Prostate gland (tissue), 2 donors: ENCODE results near the gene RIC8A. TPM values are rescaled to one million over a fixed set of nuclear protein-coding genes. Genes with fewer than 3 reads are reported as not detected.
"Not testable (repeated sequence)": the region's sequence is repeated elsewhere in the genome, so short reads cannot be mapped to it uniquely, and the experiment has no call there.

ENCODE experiments used
- DNase-seq: peaks from one replicate; pipeline ENCODE4 v3.0.0-alpha.2; 2019; ENCODE audit warnings: low spot score
- H3K27ac ChIP-seq, 2 donors: fragments of 200-600 bp; sonication (generic); 2 replicates each; pipeline ENCODE4 v1.5.1; 2017 to 2019
- H3K27me3 ChIP-seq: fragments of 200-600 bp; sonication (generic); replicated peaks from 2 replicates; pipeline ENCODE4 v1.5.1; 2019; ENCODE audit not compliant: insufficient read depth
- H3K36me3 ChIP-seq, 2 donors: fragments of 200-600 bp; sonication (generic); 1 replicate in 1 of 2; 2 replicates in 1 of 2; pipeline versions ENCODE4 v1.5.1 to v1.8.1; 2017 to 2019
- H3K4me1 ChIP-seq: fragments of 200-600 bp; sonication (generic); replicated peaks from 2 replicates; pipeline ENCODE4 v1.5.1; 2019
- H3K4me3 ChIP-seq, 2 donors: fragments of 200-600 bp; sonication (generic); 2 replicates each; pipeline ENCODE4 v1.5.1; 2017 to 2019
- H3K9me3 ChIP-seq: fragments of 200-600 bp; sonication (generic); 2 replicates; pipeline ENCODE4 v1.5.1; 2017
- CTCF ChIP-seq, 4 experiments: fragments of 200-600 bp in 2 of 4; fragments of 450-650 bp in 2 of 4; sonication (generic) in 2 of 4; IDR thresholded peaks; 1 replicate in 3 of 4; 2 replicates in 1 of 4; pipeline ENCODE4 v1.5.1; 2016 to 2019; ENCODE audit warnings: antibody characterized with exemption in 4 of 4, mild to moderate bottlenecking in 2 of 4, moderate library complexity in 2 of 4
- POLR2A ChIP-seq: fragments of 450-650 bp; IDR thresholded peaks from one replicate; pipeline ENCODE4 v1.6.1; 2016; ENCODE audit warnings: antibody characterized with exemption, mild to moderate bottlenecking
- POLR2AphosphoS5 ChIP-seq: sonication (generic); formaldehyde crosslinking; IDR thresholded peaks from one replicate; pipeline ENCODE4 v1.6.1; 2017; ENCODE audit warnings: antibody characterized with exemption
- WGBS: methylation state at CpG from one replicate; pipeline ENCODE4 v1.1.5; 2018; 5-methylcytosine and 5-hydroxymethylcytosine counted together
- intact Hi-C: fragments of 100-400 bp; cut with DNase I; formaldehyde crosslinking; loops from one replicate; pipeline ENCODE4 v1.14.2; 2022
- total RNA-seq, 2 donors: library from RNA; depleted of rRNA; stranded (reverse); fragments of >200 nt; gene quantifications; one replicate each; pipeline ENCODE4 v1.1.0, GENCODE V29; 2016

The RIC8A gene
- total RNA-seq: 100 to 1,000 TPM in 1 of 2 donors, 10 to 100 TPM in 1; 82.3 to 114 TPM

GRCh38 chr11:207208-207862 is at the start of gene RIC8A, which contains the start of gene BET1L:
Gene RIC8A, plus strand, starts transcription at chr11:207708. Its CDS starts 1,147 bp downstream, at chr11:208855.
Gene BET1L, minus strand, starts transcription at chr11:207399. Its CDS starts 78 bp downstream, at chr11:207321.
- DNase-seq: peak; percentile 95
- under 1% methylated on average over 44 of the region's 63 CpGs for WGBS
- Histone ChIP-seq H3K36me3 (peaks cover 11 to 22% of the 10 kb centered on the region in 2 donors), H3K27ac (peak within 1 kb of the TSS; percentile 98 to 99), H3K4me1 (peaks cover 18% of the 10 kb centered on the region), H3K4me3 (peak within 1 kb of the TSS; percentile 64 to 98), H3K27me3 (no peaks in the 10 kb centered on the region), H3K9me3 (no peaks in the 10 kb centered on the region)
- peak; percentile 99 for TF ChIP-seq POLR2AphosphoS5
- peak in 2 of 4 experiments; percentile 14 to 21 for TF ChIP-seq CTCF (IDR thresholded peaks at IDR 0.05)
- peak; percentile 91 for TF ChIP-seq POLR2A
- intact Hi-C loops: loop anchor here (2.0 to 5.0 kb wide), 2 partner anchors 29 to 240 kb away; partner anchors contain the start of genes PSMD13 and SIRT3

- DNase-seq, H3K9me3 ChIP-seq, H3K27me3 ChIP-seq, H3K4me3 ChIP-seq, H3K4me1 ChIP-seq, H3K27ac ChIP-seq, H3K36me3 ChIP-seq, intact Hi-C loops: not testable (repeated sequence)
- 0% methylated on average over 2 of the region's 13 CpGs for WGBS
Measured at GRCh38 chr11:180242-180641, 27.3 kb upstream of the RIC8A start.

GRCh38 chr11:189200-189783 is 18.2 kb upstream of the RIC8A start:
- H3K9me3 ChIP-seq, H3K36me3 ChIP-seq, H3K27ac ChIP-seq, H3K4me1 ChIP-seq, H3K27me3 ChIP-seq, H3K4me3 ChIP-seq, intact Hi-C loops: not testable (repeated sequence)
- WGBS: 80% methylated on average over 51 of the region's 55 CpGs
- DNase-seq: peak; percentile 2

- intact Hi-C loops, H3K4me1 ChIP-seq, H3K9me3 ChIP-seq, H3K27me3 ChIP-seq, H3K36me3 ChIP-seq, H3K27ac ChIP-seq, H3K4me3 ChIP-seq: not testable (repeated sequence)
- peak in 1 of 4 experiments; percentile 15 for TF ChIP-seq CTCF (IDR thresholded peaks at IDR 0.05)
- 57% methylated on average over 7 of the region's 25 CpGs for WGBS
- DNase-seq: peak; percentile 3
Measured at GRCh38 chr11:189843-190311, 17.6 kb upstream of the RIC8A start.

- H3K27ac ChIP-seq, DNase-seq, H3K27me3 ChIP-seq, H3K9me3 ChIP-seq, intact Hi-C loops, H3K36me3 ChIP-seq, H3K4me1 ChIP-seq, H3K4me3 ChIP-seq: not testable (repeated sequence)
- WGBS: 68% methylated on average over 5 of the region's 5 CpGs
Measured at GRCh38 chr11:190546-190945, 17.0 kb upstream of the RIC8A start.

- H3K36me3 ChIP-seq, intact Hi-C loops, H3K9me3 ChIP-seq, H3K27me3 ChIP-seq, H3K4me1 ChIP-seq, H3K4me3 ChIP-seq, H3K27ac ChIP-seq: not testable (repeated sequence)
- WGBS: 60% methylated on average over 5 of the region's 8 CpGs
- peak in 1 of 4 experiments; percentile 16 for TF ChIP-seq CTCF (IDR thresholded peaks at IDR 0.05)
- DNase-seq: peak; percentile 2
Measured at GRCh38 chr11:191490-192478, 15.7 kb upstream of the RIC8A start.

- H3K9me3 ChIP-seq, H3K36me3 ChIP-seq, H3K27ac ChIP-seq, H3K4me1 ChIP-seq, H3K27me3 ChIP-seq, DNase-seq, H3K4me3 ChIP-seq, intact Hi-C loops: not testable (repeated sequence)
- 100% methylated on average over 1 of the region's 11 CpGs for WGBS
Measured at GRCh38 chr11:192674-193128, 14.8 kb upstream of the RIC8A start, which contains the start of gene SCGB1C1. Gene SCGB1C1, plus strand, starts transcription at chr11:193078. Its CDS starts 22 bp downstream, at chr11:193100.

- H3K36me3 ChIP-seq, H3K27me3 ChIP-seq, H3K27ac ChIP-seq, DNase-seq, H3K4me3 ChIP-seq, intact Hi-C loops, H3K9me3 ChIP-seq, H3K4me1 ChIP-seq: not testable (repeated sequence)
- WGBS: 78% methylated on average over 5 of the region's 5 CpGs
Measured at GRCh38 chr11:193481-193880, 14.0 kb upstream of the RIC8A start.
